Myocyte (in vitro differentiated cells): Measurements from ENCODE around the gene MGME1. TPM values are rescaled to one million over a fixed set of nuclear protein-coding genes. Genes with fewer than 3 reads are reported as not detected.

ENCODE experiments used
- DNase-seq: peaks from one replicate; pipeline ENCODE4 v3.0.0-alpha.2; 2012; ENCODE audit warnings: low read depth
- total RNA-seq: library from RNA; depleted of rRNA; stranded (reverse); fragments of >200 nt; gene quantifications from 2 replicates; pipeline ENCODE4 v1.2.3, GENCODE V29; 2014

The MGME1 gene
- total RNA-seq, 1 donor from 2014 or later, result 11.3 TPM

- no peak for DNase-seq
Measured at GRCh38 chr20:17940224-17940971, 28.4 kb upstream of the MGME1 start.

- no peak for DNase-seq
Measured at GRCh38 chr20:17941087-17941825, 27.6 kb upstream of the MGME1 start.

GRCh38 chr20:17941826-17942196 lies 27.0 kb upstream of the MGME1 start:
- no peak for DNase-seq

GRCh38 chr20:17943343-17943742 lies 25.5 kb upstream of the MGME1 start:
- DNase-seq, result no peak

- DNase-seq, result no peak
Measured at GRCh38 chr20:17944854-17945474, 23.9 kb upstream of the MGME1 start.

GRCh38 chr20:17946040-17946439 lies 22.8 kb upstream of the MGME1 start:
- no peak for DNase-seq

- DNase-seq, result no peak
Measured at GRCh38 chr20:17946572-17947473, 22.0 kb upstream of the MGME1 start.

- no peak for DNase-seq
Measured at GRCh38 chr20:17947474-17947815, 21.4 kb upstream of the MGME1 start.

- DNase-seq, result no peak
Measured at GRCh38 chr20:17948442-17948841, 20.4 kb upstream of the MGME1 start.

GRCh38 chr20:17949899-17950298 lies 18.9 kb upstream of the MGME1 start:
- no peak for DNase-seq

GRCh38 chr20:17950670-17951069 lies 18.1 kb upstream of the MGME1 start:
- no peak for DNase-seq

GRCh38 chr20:17951323-17951722 lies 17.5 kb upstream of the MGME1 start:
- no peak for DNase-seq

GRCh38 chr20:17952692-17953684 lies 15.8 kb upstream of the MGME1 start:
- no peak for DNase-seq

- no peak for DNase-seq
Measured at GRCh38 chr20:17953935-17954334, 14.9 kb upstream of the MGME1 start.

GRCh38 chr20:17955302-17955701 lies 13.5 kb upstream of the MGME1 start:
- DNase-seq, result no peak

- no peak for DNase-seq
Measured at GRCh38 chr20:17956099-17956685, 12.6 kb upstream of the MGME1 start.

- DNase-seq, result no peak
Measured at GRCh38 chr20:17957505-17958363, 11.1 kb upstream of the MGME1 start.

GRCh38 chr20:17958373-17959256 lies 10.2 kb upstream of the MGME1 start:
- DNase-seq, result no peak
